GM23338 (cell line): ENCODE measurements around the gene IRF6. TPM values are rescaled to one million over a fixed set of nuclear protein-coding genes. Genes with fewer than 3 reads are reported as not detected.

ENCODE experiments used
- ATAC-seq: fragments of 200-7000 bp; cut with Tn5 transposase; 3 replicates; pipeline ENCODE4 v1.9.1; 2020
- DNase-seq: peaks from one replicate; pipeline ENCODE4 v3.0.0-alpha.2; 2015; ENCODE audit warnings: low spot score
- H2AFZ ChIP-seq: fragments of 200-600 bp; sonication (generic); 2 replicates; pipeline ENCODE4 v1.8.0; 2016; ENCODE audit warnings: antibody characterized with exemption, mild to moderate bottlenecking, moderate library complexity
- H3F3A ChIP-seq: fragments of 200-600 bp; sonication (generic); replicated peaks from 2 replicates; pipeline ENCODE4 v1.8.0; 2017; ENCODE audit warnings: antibody characterized with exemption, mixed run types, low read depth
- H3K27ac ChIP-seq: fragments of 200-600 bp; sonication (generic); 2 replicates; pipeline ENCODE4 v1.6.1; 2016; ENCODE audit warnings: low read depth
- H3K27me3 ChIP-seq: fragments of 200-600 bp; sonication (generic); 2 replicates; pipeline ENCODE4 v1.8.0; 2016; ENCODE audit warnings: mild to moderate bottlenecking, mixed run types, moderate library complexity; ENCODE audit not compliant: insufficient read depth
- H3K36me3 ChIP-seq: fragments of 200-600 bp; sonication (generic); 2 replicates; pipeline ENCODE4 v1.8.0; 2016; ENCODE audit warnings: mild to moderate bottlenecking; ENCODE audit not compliant: insufficient read depth
- H3K4me1 ChIP-seq: fragments of 200-600 bp; sonication (generic); 2 replicates; pipeline ENCODE4 v1.8.0; 2016; ENCODE audit warnings: mild to moderate bottlenecking, moderate library complexity; ENCODE audit not compliant: insufficient read depth
- H3K4me2 ChIP-seq: fragments of 200-600 bp; sonication (generic); 2 replicates; pipeline ENCODE4 v1.7.1; 2017; ENCODE audit warnings: mixed run types
- H3K4me3 ChIP-seq: fragments of 200-600 bp; sonication (generic); 2 replicates; pipeline ENCODE4 v1.6.1; 2016; ENCODE audit warnings: mixed run types
- H3K79me2 ChIP-seq: fragments of 200-600 bp; sonication (generic); replicated peaks from 2 replicates; pipeline ENCODE4 v1.8.0; 2017; ENCODE audit warnings: mild to moderate bottlenecking; ENCODE audit not compliant: insufficient read depth
- H3K9me2 ChIP-seq: fragments of 200-600 bp; sonication (generic); 2 replicates; pipeline ENCODE4 v1.8.0; 2017; ENCODE audit not compliant: insufficient read depth
- H4K20me1 ChIP-seq: fragments of 200-600 bp; sonication (generic); replicated peaks from 2 replicates; pipeline ENCODE4 v1.8.0; 2017; ENCODE audit warnings: mild to moderate bottlenecking; ENCODE audit not compliant: insufficient read depth
- H3K27ac Mint-ChIP-seq: 2 replicates; pipeline ENCODE4 v1.8.0; 2020; ENCODE audit warnings: inconsistent platforms, mild to moderate bottlenecking, moderate library complexity, mixed read lengths
- H3K27me3 Mint-ChIP-seq: 3 replicates; pipeline ENCODE4 v1.8.0; 2022; ENCODE audit warnings: low read depth, mild to moderate bottlenecking, moderate library complexity, mixed read lengths, inconsistent platforms; ENCODE audit not compliant: insufficient read depth, poor library complexity
- H3K36me3 Mint-ChIP-seq: 3 replicates; pipeline ENCODE4 v1.8.0; 2021; ENCODE audit warnings: low read depth, mild to moderate bottlenecking, inconsistent platforms, moderate library complexity, mixed read lengths
- H3K4me1 Mint-ChIP-seq: 3 replicates; pipeline ENCODE4 v1.8.0; 2020; ENCODE audit warnings: mild to moderate bottlenecking, inconsistent platforms, mixed read lengths
- H3K4me3 Mint-ChIP-seq: 3 replicates; pipeline ENCODE4 v1.8.0; 2021; ENCODE audit warnings: moderate library complexity, mild to moderate bottlenecking, inconsistent platforms, mixed read lengths
- H3K9me3 Mint-ChIP-seq: 3 replicates; pipeline ENCODE4 v1.8.0; 2020; ENCODE audit warnings: moderate library complexity, mild to moderate bottlenecking, inconsistent platforms, mixed read lengths
- CREB1 ChIP-seq: fragments of 250-450 bp; sonication (Bioruptor Pico); IDR thresholded peaks from 2 replicates; pipeline ENCODE4 v1.5.0; 2020; ENCODE audit warnings: low read depth, mild to moderate bottlenecking, moderate library complexity
- EZH2 ChIP-seq: fragments of 200-600 bp; sonication (generic); IDR thresholded peaks from one replicate; pipeline ENCODE4 v1.8.0; 2017; ENCODE audit warnings: antibody characterized with exemption, mild to moderate bottlenecking, low read depth; ENCODE audit not compliant: unreplicated experiment
- EZH2phosphoT487 ChIP-seq: fragments of 200-600 bp; sonication (generic); IDR thresholded peaks from one replicate; pipeline ENCODE4 v1.8.1; 2018; ENCODE audit warnings: antibody characterized with exemption; ENCODE audit not compliant: unreplicated experiment
- JUNB ChIP-seq: IDR thresholded peaks from one replicate; pipeline ENCODE4 v1.6.1; 2016; ENCODE audit warnings: antibody characterized with exemption; ENCODE audit not compliant: unreplicated experiment
- NANOG ChIP-seq: IDR thresholded peaks from 2 replicates; pipeline ENCODE4 v1.6.1; 2016; ENCODE audit warnings: antibody characterized with exemption, borderline replicate concordance
- POLR2AphosphoS5 ChIP-seq: IDR thresholded peaks from 2 replicates; pipeline ENCODE4 v1.6.1; 2016; ENCODE audit warnings: antibody characterized with exemption, low read depth
- REST ChIP-seq: IDR thresholded peaks from one replicate; pipeline ENCODE4 v1.6.1; 2018; ENCODE audit warnings: antibody characterized with exemption; ENCODE audit not compliant: unreplicated experiment
- STAT1 ChIP-seq: IDR thresholded peaks from one replicate; pipeline ENCODE4 v1.6.1; 2016; ENCODE audit warnings: antibody characterized with exemption; ENCODE audit not compliant: unreplicated experiment
- ZNF331 ChIP-seq: fragments of 250-450 bp; sonication (Bioruptor Pico); IDR thresholded peaks from 2 replicates; pipeline ENCODE4 v1.5.0; 2020; ENCODE audit warnings: low read depth, mild to moderate bottlenecking, moderate library complexity
- polyA plus RNA-seq: library from polyadenylated mRNA; unstranded; fragments of >200 nt; fragmentation: Nextera tagmentation; extraction: Ambion mirVana; gene quantifications from 2 replicates; pipeline ENCODE4 v1.2.1, GENCODE V29; 2016
- total RNA-seq: library from RNA; depleted of rRNA; stranded (reverse); fragments of >200 nt; shearing (Covaris generic); gene quantifications from 2 replicates; pipeline ENCODE4 v1.2.3, GENCODE V29; 2014
- TF ChIP-seq, protein P1 (sequence below): IDR thresholded peaks from 2 replicates; pipeline ENCODE4 v1.6.1; 2016; ENCODE audit warnings: antibody characterized with exemption
- TF ChIP-seq, protein P2 (sequence below): fragments of 250-450 bp; sonication (Bioruptor Pico); IDR thresholded peaks from 2 replicates; pipeline ENCODE4 v1.5.0; 2020; ENCODE audit warnings: mild to moderate bottlenecking, moderate library complexity

Gene IRF6
- total and polyA plus RNA-seq, 2 experiments from 2014 or later: 4.6 to 11.7 TPM

DNA sequence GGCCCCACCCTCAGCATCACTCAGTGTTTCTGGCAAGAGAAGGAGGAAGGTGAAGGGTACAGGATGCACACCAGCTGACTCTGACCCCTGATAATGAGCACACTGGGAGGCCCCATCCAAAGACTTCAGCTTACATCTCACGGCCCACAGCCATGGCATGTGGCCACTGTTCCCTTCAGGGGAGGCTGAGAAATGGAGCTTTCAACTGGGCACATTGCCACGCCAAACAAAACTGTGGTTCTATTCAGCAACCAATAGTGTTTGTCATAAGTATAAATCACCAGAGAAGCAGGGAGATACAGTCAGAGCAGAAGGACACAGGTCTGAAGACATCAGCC is 62.8 kb downstream of the IRF6 start:
- H3K27me3 ChIP-seq: peaks cover 10% of the 10 kb centered on the region
- DNase-seq: no peak
- no peaks in the 10 kb centered on the region for H3K36me3 Mint-ChIP-seq
- no peaks in the 10 kb centered on the region for H3K9me3 Mint-ChIP-seq
- no peak overlapping the region for H3K27ac Mint-ChIP-seq
- H3F3A ChIP-seq: no peaks in the 10 kb centered on the region
- H3K9me2 ChIP-seq: no peaks in the 10 kb centered on the region
- H3K4me1 Mint-ChIP-seq: peaks cover 2% of the 10 kb centered on the region
- no peaks in the 10 kb centered on the region for H3K36me3 ChIP-seq
- H3K27ac ChIP-seq: no peak overlapping the region
- no peak overlapping the region; the same call in 1 of the 2 replicates for H2AFZ ChIP-seq
- no peak for TF ChIP-seq REST
- TF ChIP-seq EZH2: no peak
- no peak for TF ChIP-seq ZNF331 (CRISPR knock-in tag)
- TF ChIP-seq STAT1: no peak
- TF ChIP-seq JUNB: no peak
- TF ChIP-seq EZH2phosphoT487: no peak
- no peak for TF ChIP-seq NANOG
- TF ChIP-seq, protein P1, sequence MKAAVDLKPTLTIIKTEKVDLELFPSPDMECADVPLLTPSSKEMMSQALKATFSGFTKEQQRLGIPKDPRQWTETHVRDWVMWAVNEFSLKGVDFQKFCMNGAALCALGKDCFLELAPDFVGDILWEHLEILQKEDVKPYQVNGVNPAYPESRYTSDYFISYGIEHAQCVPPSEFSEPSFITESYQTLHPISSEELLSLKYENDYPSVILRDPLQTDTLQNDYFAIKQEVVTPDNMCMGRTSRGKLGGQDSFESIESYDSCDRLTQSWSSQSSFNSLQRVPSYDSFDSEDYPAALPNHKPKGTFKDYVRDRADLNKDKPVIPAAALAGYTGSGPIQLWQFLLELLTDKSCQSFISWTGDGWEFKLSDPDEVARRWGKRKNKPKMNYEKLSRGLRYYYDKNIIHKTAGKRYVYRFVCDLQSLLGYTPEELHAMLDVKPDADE: no peak
- TF ChIP-seq POLR2AphosphoS5: no peak
- TF ChIP-seq, protein P2, sequence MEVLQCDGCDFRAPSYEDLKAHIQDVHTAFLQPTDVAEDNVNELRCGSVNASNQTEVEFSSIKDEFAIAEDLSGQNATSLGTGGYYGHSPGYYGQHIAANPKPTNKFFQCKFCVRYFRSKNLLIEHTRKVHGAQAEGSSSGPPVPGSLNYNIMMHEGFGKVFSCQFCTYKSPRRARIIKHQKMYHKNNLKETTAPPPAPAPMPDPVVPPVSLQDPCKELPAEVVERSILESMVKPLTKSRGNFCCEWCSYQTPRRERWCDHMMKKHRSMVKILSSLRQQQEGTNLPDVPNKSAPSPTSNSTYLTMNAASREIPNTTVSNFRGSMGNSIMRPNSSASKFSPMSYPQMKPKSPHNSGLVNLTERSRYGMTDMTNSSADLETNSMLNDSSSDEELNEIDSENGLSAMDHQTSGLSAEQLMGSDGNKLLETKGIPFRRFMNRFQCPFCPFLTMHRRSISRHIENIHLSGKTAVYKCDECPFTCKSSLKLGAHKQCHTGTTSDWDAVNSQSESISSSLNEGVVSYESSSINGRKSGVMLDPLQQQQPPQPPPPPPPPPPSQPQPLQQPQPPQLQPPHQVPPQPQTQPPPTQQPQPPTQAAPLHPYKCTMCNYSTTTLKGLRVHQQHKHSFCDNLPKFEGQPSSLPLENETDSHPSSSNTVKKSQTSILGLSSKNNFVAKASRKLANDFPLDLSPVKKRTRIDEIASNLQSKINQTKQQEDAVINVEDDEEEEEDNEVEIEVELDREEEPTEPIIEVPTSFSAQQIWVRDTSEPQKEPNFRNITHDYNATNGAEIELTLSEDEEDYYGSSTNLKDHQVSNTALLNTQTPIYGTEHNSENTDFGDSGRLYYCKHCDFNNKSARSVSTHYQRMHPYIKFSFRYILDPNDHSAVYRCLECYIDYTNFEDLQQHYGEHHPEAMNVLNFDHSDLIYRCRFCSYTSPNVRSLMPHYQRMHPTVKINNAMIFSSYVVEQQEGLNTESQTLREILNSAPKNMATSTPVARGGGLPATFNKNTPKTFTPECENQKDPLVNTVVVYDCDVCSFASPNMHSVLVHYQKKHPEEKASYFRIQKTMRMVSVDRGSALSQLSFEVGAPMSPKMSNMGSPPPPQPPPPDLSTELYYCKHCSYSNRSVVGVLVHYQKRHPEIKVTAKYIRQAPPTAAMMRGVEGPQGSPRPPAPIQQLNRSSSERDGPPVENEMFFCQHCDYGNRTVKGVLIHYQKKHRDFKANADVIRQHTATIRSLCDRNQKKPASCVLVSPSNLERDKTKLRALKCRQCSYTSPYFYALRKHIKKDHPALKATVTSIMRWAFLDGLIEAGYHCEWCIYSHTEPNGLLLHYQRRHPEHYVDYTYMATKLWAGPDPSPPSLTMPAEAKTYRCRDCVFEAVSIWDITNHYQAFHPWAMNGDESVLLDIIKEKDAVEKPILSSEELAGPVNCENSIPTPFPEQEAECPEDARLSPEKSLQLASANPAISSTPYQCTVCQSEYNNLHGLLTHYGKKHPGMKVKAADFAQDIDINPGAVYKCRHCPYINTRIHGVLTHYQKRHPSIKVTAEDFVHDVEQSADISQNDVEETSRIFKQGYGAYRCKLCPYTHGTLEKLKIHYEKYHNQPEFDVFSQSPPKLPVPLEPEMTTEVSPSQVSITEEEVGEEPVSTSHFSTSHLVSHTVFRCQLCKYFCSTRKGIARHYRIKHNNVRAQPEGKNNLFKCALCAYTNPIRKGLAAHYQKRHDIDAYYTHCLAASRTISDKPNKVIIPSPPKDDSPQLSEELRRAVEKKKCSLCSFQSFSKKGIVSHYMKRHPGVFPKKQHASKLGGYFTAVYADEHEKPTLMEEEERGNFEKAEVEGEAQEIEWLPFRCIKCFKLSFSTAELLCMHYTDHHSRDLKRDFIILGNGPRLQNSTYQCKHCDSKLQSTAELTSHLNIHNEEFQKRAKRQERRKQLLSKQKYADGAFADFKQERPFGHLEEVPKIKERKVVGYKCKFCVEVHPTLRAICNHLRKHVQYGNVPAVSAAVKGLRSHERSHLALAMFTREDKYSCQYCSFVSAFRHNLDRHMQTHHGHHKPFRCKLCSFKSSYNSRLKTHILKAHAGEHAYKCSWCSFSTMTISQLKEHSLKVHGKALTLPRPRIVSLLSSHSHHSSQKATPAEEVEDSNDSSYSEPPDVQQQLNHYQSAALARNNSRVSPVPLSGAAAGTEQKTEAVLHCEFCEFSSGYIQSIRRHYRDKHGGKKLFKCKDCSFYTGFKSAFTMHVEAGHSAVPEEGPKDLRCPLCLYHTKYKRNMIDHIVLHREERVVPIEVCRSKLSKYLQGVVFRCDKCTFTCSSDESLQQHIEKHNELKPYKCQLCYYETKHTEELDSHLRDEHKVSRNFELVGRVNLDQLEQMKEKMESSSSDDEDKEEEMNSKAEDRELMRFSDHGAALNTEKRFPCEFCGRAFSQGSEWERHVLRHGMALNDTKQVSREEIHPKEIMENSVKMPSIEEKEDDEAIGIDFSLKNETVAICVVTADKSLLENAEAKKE (CRISPR knock-in tag): no peak
- TF ChIP-seq CREB1 (CRISPR knock-in tag): no peak
- H3K4me3 ChIP-seq: no peak overlapping the region
- no peak overlapping the region for H3K4me2 ChIP-seq
- H3K27me3 Mint-ChIP-seq: peaks cover under 1% of the 10 kb centered on the region
- H3K4me1 ChIP-seq: peaks cover 4% of the 10 kb centered on the region; the same call in 1 of the 2 replicates
- no peak overlapping the region for H3K4me3 Mint-ChIP-seq
- ATAC-seq: no peak
- no peaks in the 10 kb centered on the region for H3K79me2 ChIP-seq
- no peaks in the 10 kb centered on the region for H4K20me1 ChIP-seq
